Raji (cell line): ENCODE data around the gene ZNF267.

ENCODE experiments used
- POLR2A ChIP-seq: IDR thresholded peaks from 2 replicates; pipeline ENCODE4 v1.6.1; 2011; ENCODE audit warnings: low read depth, low read length, control low read depth; ENCODE audit not compliant: insufficient read depth

Gene ZNF267

DNA sequence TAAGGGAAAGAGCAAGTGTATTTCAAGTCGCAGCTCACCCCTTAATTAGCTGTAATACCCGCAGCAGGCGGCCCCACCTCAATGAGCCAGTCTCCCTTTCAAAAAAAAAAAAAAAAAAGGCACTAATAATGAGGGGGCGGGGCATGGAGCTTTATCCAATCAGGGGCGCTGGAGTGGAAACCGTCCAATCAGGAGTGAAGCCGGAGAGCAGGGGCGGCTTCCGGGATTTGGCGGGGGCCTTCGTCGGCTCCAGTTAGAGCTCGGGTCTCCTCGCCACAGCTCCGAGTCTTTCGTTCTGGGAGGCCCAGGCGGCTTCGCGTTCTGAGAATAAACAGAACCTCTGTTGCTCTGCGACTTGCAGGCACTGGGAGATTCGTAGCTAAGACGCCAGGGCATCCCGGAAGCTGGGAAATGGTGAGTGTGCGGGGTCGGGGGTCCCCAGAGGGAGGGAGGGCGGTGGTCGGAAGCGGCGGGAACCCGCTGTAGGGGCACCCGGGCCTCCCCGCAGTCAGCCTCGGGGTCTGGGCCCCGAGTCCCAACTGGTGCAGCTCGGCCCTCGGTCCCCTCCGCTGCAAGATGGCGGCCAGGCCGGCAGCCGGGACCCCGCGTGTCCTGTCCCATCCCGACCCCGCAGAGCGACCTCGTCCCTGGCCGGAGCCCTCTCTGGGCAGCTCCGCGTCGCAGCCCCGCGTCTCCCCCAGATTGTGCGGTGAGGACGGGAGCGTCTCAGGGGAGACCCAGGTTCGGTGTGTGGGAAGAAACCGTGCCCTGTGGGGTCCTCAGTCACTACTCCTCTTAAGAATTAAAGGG, at the start of gene ZNF267:
Gene ZNF267 (plus strand): TSS at position 252 of the 810 bp plus-strand sequence. CDS start 160 bp downstream, at position 412.
- TF ChIP-seq POLR2A = peak; percentile 82

DNA sequence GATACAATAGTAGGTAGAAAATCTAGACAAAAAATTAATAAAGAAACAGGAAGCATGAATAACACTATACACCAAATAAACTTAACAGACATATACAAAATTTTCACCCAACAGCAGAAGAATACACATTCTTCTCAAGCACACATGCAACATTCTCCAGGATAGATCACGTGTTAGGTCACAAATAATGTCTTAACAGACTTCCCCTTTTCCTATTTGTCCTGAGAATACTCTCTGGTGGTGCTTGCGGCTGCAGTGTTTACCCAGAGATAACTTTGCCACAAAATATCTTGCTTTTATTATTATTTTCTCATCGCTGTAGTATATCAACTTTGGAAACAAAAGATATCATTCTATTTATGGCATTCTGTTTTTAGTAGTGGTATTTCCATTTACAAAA, 40.6 kb upstream of the ZNF267 start:
- no peak for TF ChIP-seq POLR2A

GRCh38 chr16:31842864-31843263, 30.7 kb upstream of the ZNF267 start:
- TF ChIP-seq POLR2A = no peak

DNA sequence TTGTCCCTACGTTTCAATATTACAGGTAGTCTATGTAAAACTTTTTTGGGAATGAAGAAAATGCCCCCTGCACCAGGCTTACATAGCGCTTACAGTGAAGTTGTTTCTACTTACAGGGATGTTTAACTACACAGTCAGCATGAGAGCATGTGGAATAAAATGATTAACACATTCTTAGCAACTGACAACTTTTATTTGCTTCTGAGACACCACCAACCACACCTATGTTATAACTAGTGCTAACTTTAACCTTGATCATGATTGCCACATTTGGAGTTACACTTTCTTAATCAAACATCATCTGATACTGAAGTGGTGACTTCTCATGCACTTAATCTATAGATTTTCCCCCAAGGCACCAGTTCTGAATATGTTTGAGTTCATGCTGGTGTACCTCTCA, 20.3 kb upstream of the ZNF267 start:
- no peak for TF ChIP-seq POLR2A

DNA sequence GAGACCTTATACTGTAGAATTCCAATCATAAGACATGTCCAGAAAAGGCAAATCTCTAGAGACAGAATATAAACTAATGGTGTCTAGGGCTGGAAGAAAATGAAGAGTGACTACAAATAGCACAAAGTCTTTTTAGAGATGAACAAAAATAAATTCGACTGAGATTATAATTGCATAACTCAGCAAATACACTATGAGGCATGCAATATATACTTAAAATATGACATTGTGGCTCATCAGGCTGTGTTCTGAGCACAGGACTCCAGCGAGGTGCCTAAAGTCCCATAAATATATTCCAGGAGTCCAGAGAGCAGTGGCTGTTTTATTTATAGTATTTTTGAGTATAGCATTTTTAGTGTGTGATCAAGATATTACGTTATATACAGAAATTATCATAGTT, 13.1 kb upstream of the ZNF267 start:
- no peak for TF ChIP-seq POLR2A

DNA sequence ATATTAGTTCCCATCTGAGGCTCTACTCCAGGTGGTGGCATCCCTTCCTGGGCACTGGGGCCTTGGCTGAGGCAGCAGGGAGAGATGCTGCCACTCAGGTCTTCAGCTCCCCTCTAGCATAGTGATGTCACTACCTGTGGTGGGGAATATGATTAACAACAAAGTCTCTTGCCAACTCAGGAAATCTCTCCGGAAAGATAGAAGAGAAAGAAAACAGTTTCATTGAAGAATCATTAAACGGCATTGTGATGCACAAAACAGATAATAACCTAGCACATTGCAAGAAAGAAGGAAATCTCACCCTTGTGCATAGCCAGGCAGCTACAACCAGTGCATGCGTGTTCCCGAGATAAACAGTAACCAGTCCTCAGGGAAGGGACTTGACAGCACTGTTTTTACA, 12.2 kb upstream of the ZNF267 start:
- TF ChIP-seq POLR2A = no peak

- no peak for TF ChIP-seq POLR2A
Measured at GRCh38 chr16:31862761-31863160, 10.8 kb upstream of the ZNF267 start.

- no peak for TF ChIP-seq POLR2A
Measured at GRCh38 chr16:31868164-31868563, 5.4 kb upstream of the ZNF267 start.

DNA sequence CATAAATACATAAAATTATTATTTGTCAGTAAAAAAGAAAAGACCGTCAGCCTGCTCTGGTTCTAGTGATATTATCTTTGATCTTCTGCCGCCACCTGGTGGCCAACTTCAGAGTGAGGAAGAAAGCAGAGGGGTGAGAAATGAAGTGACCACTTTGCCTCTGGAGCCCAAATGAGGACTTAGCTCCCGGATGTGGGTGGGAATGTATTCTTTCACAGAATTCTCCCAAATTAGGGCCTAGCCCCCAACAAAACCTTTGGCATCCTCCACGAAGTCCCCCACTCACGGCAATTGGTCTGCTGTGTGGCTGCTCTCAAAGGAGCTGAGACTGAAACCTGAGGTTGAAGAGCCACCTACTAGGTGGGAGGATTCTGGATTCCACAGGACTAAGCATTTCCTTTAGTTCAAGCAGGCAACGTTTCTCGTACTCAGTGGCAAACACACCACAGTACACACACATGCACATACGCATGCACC, 4.9 kb upstream of the ZNF267 start:
- no peak for TF ChIP-seq POLR2A

DNA sequence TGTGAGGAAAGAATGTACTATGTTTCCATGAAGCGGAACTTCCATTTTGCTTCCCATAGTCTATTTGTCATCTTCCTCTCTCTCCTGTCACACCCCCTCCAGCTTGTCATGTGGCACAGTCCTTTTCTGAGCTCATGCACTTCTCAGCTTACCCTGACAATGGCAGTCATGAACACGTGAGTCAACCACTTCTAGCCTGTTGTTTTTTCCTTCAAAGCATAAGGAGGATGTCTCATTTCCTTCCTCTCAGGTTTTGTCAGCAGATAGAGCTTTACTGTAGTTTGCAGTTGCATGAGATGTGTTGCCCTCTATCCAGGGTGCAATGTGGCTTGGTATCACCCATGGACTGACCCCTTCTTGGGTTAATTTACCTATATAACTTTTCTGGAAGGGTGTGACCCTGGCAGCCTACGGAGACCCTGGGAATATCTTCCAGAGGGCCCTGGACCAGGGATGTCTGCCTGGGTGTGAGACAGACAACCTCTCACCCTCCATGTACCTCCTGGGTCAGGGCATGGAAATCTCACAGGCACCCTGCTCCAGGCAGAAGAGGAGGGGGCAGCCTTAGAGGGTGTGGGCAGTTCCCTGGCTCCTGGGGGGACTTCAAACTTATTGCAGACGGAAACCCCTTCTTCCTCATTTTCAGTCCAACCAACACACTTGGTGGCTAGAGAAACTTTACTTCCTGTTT, 4.0 kb upstream of the ZNF267 start:
- TF ChIP-seq POLR2A = no peak

DNA sequence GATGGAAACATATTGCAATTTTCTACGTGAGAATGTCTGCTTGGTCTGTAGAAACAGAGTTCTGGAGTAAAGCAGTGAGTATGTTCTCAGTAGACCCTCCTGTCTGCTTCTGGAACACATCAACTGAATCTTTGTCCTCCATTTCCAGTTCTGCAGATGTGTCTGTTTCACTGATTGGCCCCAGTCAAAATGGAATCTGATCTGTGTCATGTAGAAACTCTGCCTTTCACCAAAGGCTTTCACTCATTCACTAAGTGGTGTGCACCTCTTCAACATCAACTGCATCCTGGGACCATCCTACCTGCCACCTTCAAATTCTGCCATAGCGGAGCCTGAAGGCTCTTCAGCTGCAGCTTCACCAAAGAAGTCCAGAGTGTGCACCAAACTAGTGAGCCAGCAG, 2.8 kb upstream of the ZNF267 start:
- no peak for TF ChIP-seq POLR2A

- no peak for TF ChIP-seq POLR2A
Measured at GRCh38 chr16:31871510-31871909, 2.1 kb upstream of the ZNF267 start.

- no peak for TF ChIP-seq POLR2A
Measured at GRCh38 chr16:31872201-31872600, 1.4 kb upstream of the ZNF267 start.

GRCh38 chr16:31874366-31875111, 932 bp downstream of the ZNF267 start:
- TF ChIP-seq POLR2A = no peak

DNA sequence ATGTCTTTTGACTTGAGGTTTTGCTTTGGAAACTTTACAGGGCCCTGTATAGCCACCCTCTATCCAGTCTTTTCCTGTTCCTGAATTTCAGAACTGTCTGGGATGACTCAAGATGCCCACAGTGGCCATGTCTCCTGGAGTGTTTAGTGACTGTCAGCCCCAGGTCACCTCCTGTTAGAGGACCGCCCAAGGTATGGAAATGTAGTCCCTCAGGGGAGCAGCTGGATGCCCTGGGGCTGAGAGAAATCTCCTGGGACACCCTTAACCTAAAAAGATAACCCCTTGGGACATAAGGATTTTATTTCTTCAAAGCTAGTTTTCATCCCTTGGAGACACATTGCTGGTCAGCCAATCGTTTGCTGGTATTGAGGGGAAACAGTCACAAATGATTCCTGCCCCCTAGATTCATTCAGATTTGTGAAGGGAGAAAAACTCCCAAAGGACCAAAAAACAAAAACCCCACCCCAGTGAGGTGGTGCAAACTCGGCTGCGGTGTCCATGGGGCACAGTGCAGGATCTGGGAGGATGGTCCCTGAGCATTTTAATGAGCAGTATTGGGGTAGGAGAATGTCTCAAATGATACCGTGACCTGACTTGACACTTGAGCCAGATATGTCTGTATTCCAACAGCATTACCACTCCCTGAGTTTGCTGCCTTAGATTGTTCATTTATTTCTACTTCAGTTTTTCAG, 1.7 kb downstream of the ZNF267 start:
- TF ChIP-seq POLR2A = no peak
